SU-DHL-6 (cell line): Measurements from ENCODE around the gene ME3.

Source experiments
- H2AFZ ChIP-seq: fragments of 200-600 bp; sonication (generic); 2 replicates; pipeline ENCODE4 v1.6.1; 2014; ENCODE audit warnings: low read depth, mild to moderate bottlenecking, moderate library complexity, mixed read lengths, antibody characterized with exemption, low read length; ENCODE audit not compliant: severe bottlenecking
- H3F3A ChIP-seq: fragments of 200-600 bp; shearing (Covaris generic); 2 replicates; pipeline ENCODE4 v1.6.0; 2016; ENCODE audit warnings: antibody characterized with exemption, mild to moderate bottlenecking; ENCODE audit not compliant: insufficient read depth
- H3K27ac ChIP-seq: fragments of 200-600 bp; sonication (generic); 2 replicates; pipeline ENCODE4 v1.5.1; 2016; ENCODE audit warnings: low read depth, mild to moderate bottlenecking, low read length, moderate library complexity, mixed read lengths
- H3K27me3 ChIP-seq: fragments of 200-600 bp; sonication (generic), shearing (Covaris generic); 2 replicates; pipeline ENCODE4 v1.6.0; 2014; ENCODE audit warnings: mild to moderate bottlenecking, low read length
- H3K36me3 ChIP-seq: fragments of 200-600 bp; sonication (generic); 2 replicates; pipeline ENCODE4 v1.6.1; 2014; ENCODE audit warnings: mild to moderate bottlenecking, low read length, mixed read lengths
- H3K4me2 ChIP-seq: fragments of 300-600, 200-600 bp; shearing (Covaris generic), sonication (generic); 2 replicates; pipeline ENCODE4 v1.6.0; 2014; ENCODE audit warnings: low read length, low read depth, mild to moderate bottlenecking; ENCODE audit not compliant: poor library complexity, severe bottlenecking
- H3K4me3 ChIP-seq: fragments of 200-600 bp; sonication (generic); 2 replicates; pipeline ENCODE4 v1.5.1; 2014; ENCODE audit warnings: antibody characterized with exemption, low read length, mild to moderate bottlenecking, mixed read lengths; ENCODE audit not compliant: insufficient read depth, poor library complexity, severe bottlenecking
- H3K79me2 ChIP-seq: fragments of 200-600 bp; sonication (generic); 2 replicates; pipeline ENCODE4 v1.6.1; 2014; ENCODE audit warnings: mild to moderate bottlenecking, low read length, moderate library complexity; ENCODE audit not compliant: insufficient read depth
- H3K9ac ChIP-seq: fragments of 200-600 bp; sonication (generic); 2 replicates; pipeline ENCODE4 v1.7.0; 2014; ENCODE audit warnings: mild to moderate bottlenecking, low read length
- H3K9me2 ChIP-seq: fragments of 200-600 bp; sonication (generic); replicated peaks from 2 replicates; pipeline ENCODE4 v1.6.1; 2014; ENCODE audit warnings: low read length; ENCODE audit not compliant: insufficient read depth
- H3K9me3 ChIP-seq: fragments of 200-600 bp; sonication (generic); 2 replicates; pipeline ENCODE4 v1.6.1; 2014; ENCODE audit warnings: low read length, mixed read lengths; ENCODE audit not compliant: insufficient read depth
- H4K20me1 ChIP-seq: fragments of 200-600 bp; sonication (generic); 2 replicates; pipeline ENCODE4 v1.6.1; 2014; ENCODE audit warnings: low read depth, mild to moderate bottlenecking, antibody characterized with exemption, low read length, moderate library complexity, mixed read lengths
- EZH2phosphoT487 ChIP-seq: fragments of 200-600 bp; sonication (generic), shearing (Covaris generic); conservative IDR thresholded peaks from 2 replicates; pipeline ENCODE4 v1.6.1; 2018; ENCODE audit warnings: mild to moderate bottlenecking, antibody characterized with exemption, low read length, moderate library complexity, mixed read lengths
- TF ChIP-seq, protein P1 (sequence below): fragments of 200-600 bp; sonication (generic); IDR thresholded peaks from one replicate; pipeline ENCODE4 v1.5.1; 2017; ENCODE audit warnings: antibody characterized with exemption, mild to moderate bottlenecking, low read length, moderate library complexity; ENCODE audit not compliant: insufficient read depth, poor library complexity, severe bottlenecking

ME3 gene

DNA sequence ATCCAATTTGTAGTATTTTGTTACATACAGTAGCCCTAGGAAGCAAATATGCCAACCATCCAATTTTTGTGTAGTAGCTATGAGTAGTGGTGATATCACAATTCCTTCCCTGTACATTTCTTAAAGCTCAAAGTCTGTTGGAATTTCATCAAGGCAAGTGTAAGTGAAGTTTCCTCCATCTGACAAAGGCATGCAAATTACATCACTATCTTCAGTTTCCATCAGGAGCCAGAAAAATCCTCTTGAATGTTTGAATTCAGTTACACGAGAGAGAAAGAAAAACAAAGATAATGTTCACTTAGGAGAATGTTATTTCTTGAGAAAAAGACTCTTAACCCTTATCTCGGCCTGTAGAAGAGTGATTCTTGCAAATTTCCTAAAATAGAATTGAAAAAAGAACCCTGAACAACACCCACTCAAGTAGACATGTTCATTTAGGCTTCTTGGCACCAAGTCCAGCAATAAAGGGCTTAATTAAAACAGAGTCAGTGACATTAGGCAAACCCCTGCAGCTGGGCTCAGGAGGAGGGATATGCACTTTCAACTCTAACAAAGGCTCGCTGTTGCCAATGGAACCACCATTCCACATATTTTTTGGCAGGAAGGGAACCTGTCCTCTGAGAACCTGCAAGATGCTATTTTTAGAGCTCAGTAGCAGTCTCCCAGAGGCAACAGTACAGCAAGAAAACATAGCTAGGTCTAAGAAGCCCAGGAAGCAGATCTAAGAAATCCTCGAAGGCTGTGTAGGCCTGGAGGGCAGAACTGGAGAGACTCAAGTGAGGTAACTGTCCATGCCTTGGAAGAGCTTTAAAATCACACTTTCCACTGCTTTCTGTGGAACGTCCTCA is 153.1 kb downstream of the ME3 start:
- Histone ChIP-seq H3K9ac (no peak overlapping the region), H3K27ac (no peak overlapping the region), H3K4me3 (no peak overlapping the region), H3K9me3 (0 out of 2 replicates have a peak, but pooled peaks cover 3% of the 10 kb centered on the region), H3F3A (no peaks in the 10 kb centered on the region), H3K9me2 (no peaks in the 10 kb centered on the region), H4K20me1 (no peaks in the 10 kb centered on the region), H3K79me2 (no peaks in the 10 kb centered on the region), H3K36me3 (no peaks in the 10 kb centered on the region), H3K27me3 (no peaks in the 10 kb centered on the region), H2AFZ (no peak overlapping the region), H3K4me2 (no peak overlapping the region)
- TF ChIP-seq, protein P1, sequence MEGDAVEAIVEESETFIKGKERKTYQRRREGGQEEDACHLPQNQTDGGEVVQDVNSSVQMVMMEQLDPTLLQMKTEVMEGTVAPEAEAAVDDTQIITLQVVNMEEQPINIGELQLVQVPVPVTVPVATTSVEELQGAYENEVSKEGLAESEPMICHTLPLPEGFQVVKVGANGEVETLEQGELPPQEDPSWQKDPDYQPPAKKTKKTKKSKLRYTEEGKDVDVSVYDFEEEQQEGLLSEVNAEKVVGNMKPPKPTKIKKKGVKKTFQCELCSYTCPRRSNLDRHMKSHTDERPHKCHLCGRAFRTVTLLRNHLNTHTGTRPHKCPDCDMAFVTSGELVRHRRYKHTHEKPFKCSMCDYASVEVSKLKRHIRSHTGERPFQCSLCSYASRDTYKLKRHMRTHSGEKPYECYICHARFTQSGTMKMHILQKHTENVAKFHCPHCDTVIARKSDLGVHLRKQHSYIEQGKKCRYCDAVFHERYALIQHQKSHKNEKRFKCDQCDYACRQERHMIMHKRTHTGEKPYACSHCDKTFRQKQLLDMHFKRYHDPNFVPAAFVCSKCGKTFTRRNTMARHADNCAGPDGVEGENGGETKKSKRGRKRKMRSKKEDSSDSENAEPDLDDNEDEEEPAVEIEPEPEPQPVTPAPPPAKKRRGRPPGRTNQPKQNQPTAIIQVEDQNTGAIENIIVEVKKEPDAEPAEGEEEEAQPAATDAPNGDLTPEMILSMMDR = no peak
- TF ChIP-seq EZH2phosphoT487 = no peak

DNA sequence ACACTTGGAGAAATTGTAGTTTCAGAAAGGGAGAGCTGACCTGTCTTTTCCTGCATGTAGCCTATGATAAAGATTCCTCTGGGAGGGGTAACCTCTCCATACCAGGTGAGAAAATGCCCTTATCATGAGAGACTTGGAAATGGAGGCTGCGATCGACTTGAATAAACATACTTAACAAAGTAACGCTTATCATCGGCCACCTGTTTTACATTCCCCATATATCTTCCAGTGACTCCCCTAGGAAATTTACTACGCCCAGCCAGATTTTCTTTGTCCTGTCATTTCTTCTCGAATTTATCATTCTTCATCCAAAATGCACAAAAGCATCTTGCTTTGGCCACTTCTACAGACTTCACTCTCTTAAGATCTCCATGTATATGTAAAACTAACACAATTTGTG is 154.2 kb downstream of the ME3 start:
- H3K9ac ChIP-seq = no peak overlapping the region
- no peak overlapping the region for H3K4me2 ChIP-seq
- H3K4me3 ChIP-seq = no peak overlapping the region
- no peaks in the 10 kb centered on the region for H3K79me2 ChIP-seq
- no peaks in the 10 kb centered on the region for H3K27me3 ChIP-seq
- no peaks in the 10 kb centered on the region for H3F3A ChIP-seq
- TF ChIP-seq, protein P1 = no peak
- no peak for TF ChIP-seq EZH2phosphoT487
- no peak overlapping the region for H2AFZ ChIP-seq
- H3K9me2 ChIP-seq = no peaks in the 10 kb centered on the region
- H3K9me3 ChIP-seq = 0 out of 2 replicates have a peak, but pooled peaks cover 3% of the 10 kb centered on the region
- no peak overlapping the region for H3K27ac ChIP-seq
- no peaks in the 10 kb centered on the region for H3K36me3 ChIP-seq
- H4K20me1 ChIP-seq = no peaks in the 10 kb centered on the region

DNA sequence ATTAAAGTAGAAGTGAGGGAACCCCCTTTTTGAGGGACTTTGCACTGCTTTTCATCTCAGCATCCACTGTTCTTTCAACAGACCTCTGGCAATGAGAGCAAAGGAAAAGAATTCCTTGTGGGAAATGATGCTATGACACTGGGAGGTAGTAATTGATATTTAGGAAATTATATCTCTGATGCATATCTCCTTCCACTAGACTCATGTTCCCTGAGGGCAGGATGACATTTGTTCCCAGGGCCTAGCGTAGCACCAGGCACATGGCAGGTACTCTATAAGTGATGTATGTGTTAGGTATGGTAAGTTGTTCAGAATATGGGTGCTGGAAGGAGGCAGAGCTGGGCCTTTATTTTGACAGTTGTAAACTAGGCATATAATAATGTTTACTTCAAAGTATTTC is 154.9 kb downstream of the ME3 start:
- no peaks in the 10 kb centered on the region for H4K20me1 ChIP-seq
- H3K79me2 ChIP-seq = no peaks in the 10 kb centered on the region
- no peaks in the 10 kb centered on the region for H3F3A ChIP-seq
- no peaks in the 10 kb centered on the region for H3K36me3 ChIP-seq
- H3K9ac ChIP-seq = no peak overlapping the region
- H3K27ac ChIP-seq = no peak overlapping the region
- no peak for TF ChIP-seq EZH2phosphoT487
- TF ChIP-seq, protein P1 = no peak
- H3K9me3 ChIP-seq = no peaks in the 10 kb centered on the region
- H3K27me3 ChIP-seq = no peaks in the 10 kb centered on the region
- H3K9me2 ChIP-seq = no peaks in the 10 kb centered on the region
- H3K4me2 ChIP-seq = no peak overlapping the region
- no peak overlapping the region for H2AFZ ChIP-seq
- no peak overlapping the region for H3K4me3 ChIP-seq
